Measurements from ENCODE around the gene AFAP1L2.

Gene AFAP1L2

GRCh38 chr10:114408112-114408967 is 4.0 kb upstream of the AFAP1L2 start:
- no peak for DNase-seq

GRCh38 chr10:114406455-114406854 is 2.2 kb upstream of the AFAP1L2 start:
- no peak for DNase-seq

- DNase-seq: no peak
These were observed 679 bp upstream of the AFAP1L2 start for GRCh38 chr10:114405011-114405350.

- peak; percentile 65 for DNase-seq
These were observed 651 bp downstream of the AFAP1L2 start for GRCh38 chr10:114403541-114404161.

GRCh38 chr10:114402871-114403540 is 1.3 kb downstream of the AFAP1L2 start:
- no peak for DNase-seq

GRCh38 chr10:114402233-114402632 is 2.1 kb downstream of the AFAP1L2 start:
- no peak for DNase-seq

- DNase-seq: peak; percentile 87
These were observed 3.0 kb downstream of the AFAP1L2 start for GRCh38 chr10:114401195-114401791.

- DNase-seq: no peak
These were observed 4.2 kb downstream of the AFAP1L2 start for GRCh38 chr10:114400091-114400490.

- DNase-seq: no peak
These were observed 4.7 kb downstream of the AFAP1L2 start for GRCh38 chr10:114399576-114399975.

GRCh38 chr10:114398587-114399331 is 5.5 kb downstream of the AFAP1L2 start:
- DNase-seq: no peak

- DNase-seq: peak; percentile 59
These were observed 6.6 kb downstream of the AFAP1L2 start for GRCh38 chr10:114397651-114398145.

- no peak for DNase-seq
These were observed 7.8 kb downstream of the AFAP1L2 start for GRCh38 chr10:114396464-114396863.

GRCh38 chr10:114395366-114396022 is 8.8 kb downstream of the AFAP1L2 start:
- no peak for DNase-seq

- no peak for DNase-seq
These were observed 9.8 kb downstream of the AFAP1L2 start for GRCh38 chr10:114394531-114394930.

GRCh38 chr10:114393886-114394285 is 10.4 kb downstream of the AFAP1L2 start:
- DNase-seq: no peak

- no peak for DNase-seq
These were observed 10.8 kb downstream of the AFAP1L2 start for GRCh38 chr10:114393482-114393881.

GRCh38 chr10:114392112-114392835 is 12.0 kb downstream of the AFAP1L2 start:
- DNase-seq: peak; percentile 73

GRCh38 chr10:114391599-114391998 is 12.7 kb downstream of the AFAP1L2 start:
- DNase-seq: no peak

GRCh38 chr10:114389426-114389825 is 14.9 kb downstream of the AFAP1L2 start:
- DNase-seq: no peak

GRCh38 chr10:114388275-114388674 is 16.0 kb downstream of the AFAP1L2 start:
- DNase-seq: no peak

GRCh38 chr10:114387784-114388183 is 16.5 kb downstream of the AFAP1L2 start:
- DNase-seq: no peak
